ENCODE results near the gene ZNF813. TPM values are rescaled to one million over a fixed set of nuclear protein-coding genes. Genes with fewer than 3 reads are reported as not detected.

ZNF813 gene
- total RNA-seq, 2 experiments from 2014 or later, result 5.8 to 7.4 TPM

DNA sequence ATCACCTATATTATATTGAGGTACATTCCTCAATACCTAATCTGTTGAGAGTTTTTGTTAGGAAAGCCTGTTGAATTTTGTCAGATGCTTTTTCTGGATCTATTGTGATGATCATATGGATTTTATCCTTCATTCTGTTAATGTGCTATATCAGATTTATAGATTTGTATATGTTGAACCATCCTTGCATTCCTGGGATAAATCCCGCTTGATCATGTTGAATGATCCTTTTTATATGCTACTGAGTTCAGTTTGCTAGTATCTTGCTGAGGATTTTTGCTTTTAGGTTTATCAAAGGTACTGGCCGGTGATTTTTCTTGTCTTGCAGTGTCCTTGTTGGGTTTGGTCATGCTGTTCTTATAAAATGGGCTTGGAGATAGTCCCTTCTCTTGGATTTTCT is 58.4 kb downstream of the ZNF813 start:
- Mint-ChIP-seq H3K36me3 (ENCODE audit: low read depth) (peaks cover 72% of the 10 kb centered on the region), H3K27me3 (no peaks in the 10 kb centered on the region), H3K4me3 (no peak overlapping the region), H3K4me1 (peaks cover 11% of the 10 kb centered on the region), H3K9me3 (ENCODE audit: low read depth) (peaks cover 17% of the 10 kb centered on the region), H3K27ac (no peak overlapping the region)
- DNase-seq, result no peak
- no peak for ATAC-seq
- intact Hi-C loops (cut with DNase I, micrococcal nuclease), result no loop called here
- ChIA-PET CTCF (no interaction called here), POLR2A (no interaction called here)

DNA sequence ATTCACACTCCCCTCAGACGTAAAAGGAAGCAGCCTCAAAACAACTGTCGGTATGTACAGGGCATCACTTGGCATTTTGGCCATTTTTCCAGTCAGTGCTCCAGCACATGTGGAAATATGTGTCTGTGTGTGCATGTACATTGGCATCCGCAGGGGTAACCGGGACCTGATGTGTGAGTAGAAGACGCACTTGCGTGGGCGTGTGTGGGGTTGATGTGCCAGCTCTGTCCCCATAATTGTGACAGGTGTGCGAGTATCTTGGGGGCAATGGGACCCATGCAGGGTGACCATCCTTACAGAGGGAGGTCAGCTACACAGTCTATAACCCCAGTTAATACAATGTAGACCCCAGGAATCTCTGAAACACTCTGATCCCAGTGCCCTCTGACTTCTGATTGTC is 63.1 kb downstream of the ZNF813 start:
- intact Hi-C loops (cut with DNase I, micrococcal nuclease), result no loop called here
- ChIA-PET CTCF (no interaction called here), POLR2A (no interaction called here)
- no peak for ATAC-seq
- Mint-ChIP-seq H3K27me3 (no peaks in the 10 kb centered on the region), H3K4me1 (no peaks in the 10 kb centered on the region), H3K4me3 (no peak overlapping the region), H3K36me3 (ENCODE audit: low read depth) (peaks cover 53% of the 10 kb centered on the region), H3K27ac (no peak overlapping the region), H3K9me3 (ENCODE audit: low read depth) (peaks cover 13% of the 10 kb centered on the region)
- no peak for DNase-seq

GRCh38 chr19:53531457-53531856 is 63.9 kb downstream of the ZNF813 start:
- intact Hi-C loops (cut with DNase I, micrococcal nuclease), result no loop called here
- Mint-ChIP-seq H3K36me3 (ENCODE audit: low read depth) (peaks cover 54% of the 10 kb centered on the region), H3K9me3 (ENCODE audit: low read depth) (peaks cover 7% of the 10 kb centered on the region), H3K4me3 (no peak overlapping the region), H3K4me1 (peaks cover 3% of the 10 kb centered on the region), H3K27ac (no peak overlapping the region), H3K27me3 (no peaks in the 10 kb centered on the region)
- no peak for DNase-seq
- CTCF ChIA-PET, result no interaction called here
- no peak for ATAC-seq
- POLR2A ChIA-PET, result no interaction called here

DNA sequence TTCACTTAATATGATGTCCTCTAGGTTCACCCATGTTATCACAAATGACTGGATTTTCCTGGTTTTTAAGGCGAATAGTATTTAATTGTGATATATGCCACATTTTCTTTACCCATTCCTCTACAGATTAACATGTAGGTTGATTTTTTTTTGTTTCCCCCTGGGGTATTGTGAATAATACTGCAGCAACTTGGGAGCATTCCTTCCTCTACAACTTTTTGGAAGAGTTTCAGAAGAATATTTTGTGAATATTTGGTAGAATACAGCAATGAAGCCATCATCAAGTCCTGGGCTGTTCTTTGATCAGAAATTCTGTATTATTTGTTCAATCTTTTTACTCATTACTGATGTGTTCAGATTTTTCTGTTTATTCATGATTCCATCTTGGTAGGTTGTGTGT is 64.8 kb downstream of the ZNF813 start:
- no peaks in the 10 kb centered on the region for H3K27me3 Mint-ChIP-seq
- no peak for DNase-seq
- peaks cover 55% of the 10 kb centered on the region for H3K36me3 Mint-ChIP-seq (ENCODE audit: low read depth)
- CTCF ChIA-PET, result no interaction called here
- H3K27ac Mint-ChIP-seq, result no peak overlapping the region
- intact Hi-C loops (cut with DNase I, micrococcal nuclease), result no loop called here
- H3K4me3 Mint-ChIP-seq, result no peak overlapping the region
- POLR2A ChIA-PET, result no interaction called here
- H3K9me3 Mint-ChIP-seq (ENCODE audit: low read depth), result peaks cover 5% of the 10 kb centered on the region
- H3K4me1 Mint-ChIP-seq, result peaks cover 11% of the 10 kb centered on the region
- ATAC-seq, result no peak

GRCh38 chr19:53536225-53536548 is 68.7 kb downstream of the ZNF813 start:
- H3K9me3 Mint-ChIP-seq (ENCODE audit: low read depth), result peaks cover 4% of the 10 kb centered on the region
- peaks cover 26% of the 10 kb centered on the region for H3K4me1 Mint-ChIP-seq
- peak overlapping the region; percentile 4 for H3K4me3 Mint-ChIP-seq
- no peaks in the 10 kb centered on the region for H3K27me3 Mint-ChIP-seq
- DNase-seq (no peak), ATAC-seq (no peak)
- H3K36me3 Mint-ChIP-seq (ENCODE audit: low read depth), result peaks cover 57% of the 10 kb centered on the region
- intact Hi-C loops (cut with DNase I, micrococcal nuclease), result loop anchor here in 1 of 2 experiments (5.0 kb wide), 1 partner anchor 331 kb away; the partner anchor contains the start of gene MYADM
- ChIA-PET POLR2A (interaction anchor here (0.9 kb wide), 1 partner anchor 16 kb away, joined by 5 read pairs; no protein-coding TSS in a partner anchor), CTCF (interaction anchor here (1.3 kb wide), 1 partner anchor 16 kb away, joined by 3 read pairs; no protein-coding TSS in a partner anchor)
- peak overlapping the region; percentile 53 for H3K27ac Mint-ChIP-seq

DNA sequence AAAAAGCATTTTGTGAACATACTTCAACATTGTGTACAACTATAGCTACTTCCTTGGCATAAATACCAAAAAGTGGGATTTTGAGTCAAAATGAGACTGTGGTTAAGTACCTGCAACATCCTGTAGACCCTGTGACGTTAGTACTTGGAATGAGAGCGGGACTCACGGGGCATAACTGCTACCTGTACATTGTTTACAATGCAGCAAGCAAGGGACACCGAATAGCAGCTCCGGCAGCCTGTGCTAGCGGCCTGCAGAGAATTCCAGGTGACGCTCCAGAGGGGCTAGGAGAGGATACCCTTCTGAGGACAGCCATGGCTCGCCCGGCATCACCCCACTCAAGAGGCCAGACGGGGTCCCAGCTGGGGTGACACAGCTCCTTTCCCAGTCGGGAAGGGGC is 69.6 kb downstream of the ZNF813 start:
- ChIA-PET CTCF (interaction anchor here (0.5 to 1.3 kb wide), 2 partner anchors 17 to 31 kb away, joined by 3 read pairs; no protein-coding TSS in a partner anchor), POLR2A (interaction anchor here (0.7 to 1.3 kb wide), 2 partner anchors 16 to 17 kb away, joined by 3 to 6 read pairs; no protein-coding TSS in a partner anchor)
- Mint-ChIP-seq H3K27me3 (no peaks in the 10 kb centered on the region), H3K9me3 (ENCODE audit: low read depth) (peaks cover 4% of the 10 kb centered on the region), H3K27ac (peak overlapping the region; percentile 98), H3K4me1 (peaks cover 33% of the 10 kb centered on the region), H3K4me3 (peak overlapping the region; percentile 95), H3K36me3 (ENCODE audit: low read depth) (peaks cover 63% of the 10 kb centered on the region)
- DNase-seq (no peak), ATAC-seq (peak; percentile 3)
- intact Hi-C loops (cut with DNase I, micrococcal nuclease), result loop anchor here (1.0 to 5.0 kb wide), 3 partner anchors 17 to 330 kb away; partner anchors contain the start of gene MYADM (in 1 of the 2)

- ATAC-seq (peak; percentile 77), DNase-seq (peak; percentile 93)
- POLR2A ChIA-PET, result interaction anchor here (1.3 kb wide), 1 partner anchor 17 kb away, joined by 6 read pairs; no protein-coding TSS in a partner anchor
- Mint-ChIP-seq H3K36me3 (ENCODE audit: low read depth) (peaks cover 66% of the 10 kb centered on the region), H3K4me3 (peak within 1 kb of the TSS; percentile 95), H3K27ac (peak within 1 kb of the TSS; percentile 98), H3K4me1 (peaks cover 33% of the 10 kb centered on the region), H3K27me3 (no peaks in the 10 kb centered on the region), H3K9me3 (ENCODE audit: low read depth) (peaks cover 4% of the 10 kb centered on the region)
- CTCF ChIA-PET, result interaction anchor here (0.5 kb wide), 1 partner anchor 31 kb away, joined by 3 read pairs; no protein-coding TSS in a partner anchor
- intact Hi-C loops (cut with DNase I, micrococcal nuclease), result loop anchor here (1.0 to 5.0 kb wide), 3 partner anchors 17 to 330 kb away; partner anchors contain the start of gene MYADM (in 1 of the 2)
Measured at GRCh38 chr19:53537521-53538377, 70.2 kb downstream of the ZNF813 start, which contains the start of gene ZNF331. Gene ZNF331 (plus strand): TSS chr19:53538145. CDS start chr19:53569377, 31,232 bp downstream.

GRCh38 chr19:53538378-53539109 is 71.0 kb downstream of the ZNF813 start:
- ChIA-PET CTCF (no interaction called here), POLR2A (no interaction called here)
- peak overlapping the region; percentile 95 for H3K4me3 Mint-ChIP-seq
- peaks cover 65% of the 10 kb centered on the region for H3K36me3 Mint-ChIP-seq (ENCODE audit: low read depth)
- ATAC-seq (peak; percentile 5), DNase-seq (peak; percentile 35)
- H3K9me3 Mint-ChIP-seq (ENCODE audit: low read depth), result peaks cover 4% of the 10 kb centered on the region
- H3K27ac Mint-ChIP-seq, result peak overlapping the region; percentile 98
- H3K27me3 Mint-ChIP-seq, result no peaks in the 10 kb centered on the region
- intact Hi-C loops (cut with DNase I, micrococcal nuclease), result loop anchor here in 1 of 2 experiments (1.0 to 5.0 kb wide), 2 partner anchors 16 to 329 kb away; partner anchors contain the start of gene MYADM
- peaks cover 34% of the 10 kb centered on the region for H3K4me1 Mint-ChIP-seq

GRCh38 chr19:53540091-53540490 is 72.6 kb downstream of the ZNF813 start:
- H3K27ac Mint-ChIP-seq, result peak overlapping the region; percentile 33
- H3K4me3 Mint-ChIP-seq, result no peak overlapping the region
- intact Hi-C loops (cut with DNase I, micrococcal nuclease), result no loop called here
- H3K27me3 Mint-ChIP-seq, result no peaks in the 10 kb centered on the region
- ATAC-seq (no peak), DNase-seq (no peak)
- ChIA-PET POLR2A (no interaction called here), CTCF (no interaction called here)
- peaks cover 70% of the 10 kb centered on the region for H3K36me3 Mint-ChIP-seq (ENCODE audit: low read depth)
- peaks cover 4% of the 10 kb centered on the region for H3K9me3 Mint-ChIP-seq (ENCODE audit: low read depth)
- H3K4me1 Mint-ChIP-seq, result peaks cover 36% of the 10 kb centered on the region

- ChIA-PET POLR2A (no interaction called here), CTCF (no interaction called here)
- Mint-ChIP-seq H3K27me3 (no peaks in the 10 kb centered on the region), H3K36me3 (ENCODE audit: low read depth) (peaks cover 69% of the 10 kb centered on the region), H3K4me1 (peaks cover 36% of the 10 kb centered on the region), H3K27ac (peak overlapping the region; percentile 47), H3K9me3 (ENCODE audit: low read depth) (peaks cover 5% of the 10 kb centered on the region), H3K4me3 (no peak overlapping the region)
- intact Hi-C loops (cut with DNase I, micrococcal nuclease), result no loop called here
- ATAC-seq, result no peak
- no peak for DNase-seq
Measured at GRCh38 chr19:53541971-53542370, 74.4 kb downstream of the ZNF813 start.

- no peak for ATAC-seq
- H3K27ac Mint-ChIP-seq, result no peak overlapping the region
- peaks cover 66% of the 10 kb centered on the region for H3K36me3 Mint-ChIP-seq (ENCODE audit: low read depth)
- POLR2A ChIA-PET, result no interaction called here
- H3K4me3 Mint-ChIP-seq, result no peak overlapping the region
- peaks cover 34% of the 10 kb centered on the region for H3K4me1 Mint-ChIP-seq
- CTCF ChIA-PET, result no interaction called here
- DNase-seq, result no peak
- intact Hi-C loops (cut with DNase I, micrococcal nuclease), result no loop called here
- H3K9me3 Mint-ChIP-seq (ENCODE audit: low read depth), result peaks cover 4% of the 10 kb centered on the region
- H3K27me3 Mint-ChIP-seq, result no peaks in the 10 kb centered on the region
Measured at GRCh38 chr19:53545271-53546065, 77.9 kb downstream of the ZNF813 start.

All from activated CD4-positive, alpha-beta T cell treated with anti-CD3 and anti-CD28 coated beads for 36 hours (primary cell).